GM21619 (cell line): Measurements from ENCODE around the gene CTDP1.

Experiments
- ATAC-seq: cut with Tn5 transposase; IDR thresholded peaks from one replicate; pipeline ENCODE4 v1.9.1; 2021; ENCODE audit not compliant: unreplicated experiment

Gene CTDP1

GRCh38 chr18:79695856-79696850, 16.6 kb downstream of the CTDP1 start:
- no peak for ATAC-seq

- no peak for ATAC-seq
These were observed 17.6 kb downstream of the CTDP1 start for GRCh38 chr18:79697178-79697577.

- ATAC-seq: no peak
These were observed 18.4 kb downstream of the CTDP1 start for GRCh38 chr18:79697976-79698375.

GRCh38 chr18:79698668-79699335, 19.2 kb downstream of the CTDP1 start:
- ATAC-seq: no peak

GRCh38 chr18:79699653-79700052, 20.1 kb downstream of the CTDP1 start:
- no peak for ATAC-seq

GRCh38 chr18:79702906-79703305, 23.3 kb downstream of the CTDP1 start:
- no peak for ATAC-seq

DNA sequence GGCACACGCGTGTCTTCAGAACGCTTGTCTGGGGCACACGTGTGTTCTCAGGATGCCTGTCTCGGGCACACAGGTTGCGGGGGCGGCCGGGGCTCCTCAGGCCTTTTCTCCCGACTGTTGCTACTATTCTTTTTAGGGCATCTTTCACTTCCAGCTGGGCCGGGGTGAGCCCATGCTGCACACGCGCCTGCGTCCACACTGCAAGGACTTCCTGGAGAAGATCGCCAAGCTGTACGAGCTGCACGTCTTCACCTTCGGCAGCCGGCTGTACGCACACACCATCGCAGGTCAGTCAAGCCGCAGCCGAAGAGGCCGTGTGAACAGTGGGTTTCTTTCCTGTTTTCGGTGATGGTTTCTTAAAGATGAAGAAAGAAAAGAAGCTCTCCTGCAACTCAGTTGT, 25.0 kb downstream of the CTDP1 start:
- ATAC-seq: no peak

DNA sequence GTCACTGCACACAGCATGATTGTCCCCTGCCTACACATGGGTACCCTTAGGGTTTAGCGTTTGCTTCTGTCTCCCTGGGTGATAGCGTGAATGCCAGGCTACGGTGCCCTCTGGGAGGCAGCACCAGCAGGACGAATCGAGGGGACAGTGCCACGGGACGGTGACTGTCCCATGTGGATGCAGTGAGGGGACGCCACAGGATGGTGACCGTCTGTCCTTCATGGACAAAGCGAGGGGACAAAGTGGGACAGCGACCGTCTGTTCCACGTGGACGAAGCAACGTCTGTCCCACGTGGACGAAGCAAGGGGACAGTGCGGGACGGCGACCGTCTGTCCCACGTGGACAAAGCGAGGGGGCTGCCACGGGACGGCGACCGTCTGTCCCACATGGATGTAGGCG, 25.7 kb downstream of the CTDP1 start:
- ATAC-seq: no peak

DNA sequence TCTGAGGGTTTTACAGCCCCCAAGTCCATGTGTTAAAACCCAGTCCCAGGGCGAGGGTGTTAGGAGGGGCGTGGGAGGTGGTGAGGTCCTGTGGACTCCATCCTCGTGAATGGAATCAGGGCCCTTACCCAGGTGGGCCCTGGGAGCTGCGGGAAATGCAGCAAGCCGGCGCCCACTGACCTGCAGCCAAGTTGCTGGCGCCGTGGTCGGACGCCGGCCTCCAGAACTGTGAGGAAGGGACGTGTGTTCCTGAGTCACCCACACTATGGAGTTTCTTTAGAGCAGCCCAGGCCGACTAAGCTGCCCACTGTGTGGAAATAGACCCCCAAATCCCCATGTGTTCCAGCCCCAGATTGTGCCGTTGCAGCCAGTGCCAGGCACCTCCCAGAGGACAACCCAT, 26.4 kb downstream of the CTDP1 start:
- ATAC-seq: no peak

DNA sequence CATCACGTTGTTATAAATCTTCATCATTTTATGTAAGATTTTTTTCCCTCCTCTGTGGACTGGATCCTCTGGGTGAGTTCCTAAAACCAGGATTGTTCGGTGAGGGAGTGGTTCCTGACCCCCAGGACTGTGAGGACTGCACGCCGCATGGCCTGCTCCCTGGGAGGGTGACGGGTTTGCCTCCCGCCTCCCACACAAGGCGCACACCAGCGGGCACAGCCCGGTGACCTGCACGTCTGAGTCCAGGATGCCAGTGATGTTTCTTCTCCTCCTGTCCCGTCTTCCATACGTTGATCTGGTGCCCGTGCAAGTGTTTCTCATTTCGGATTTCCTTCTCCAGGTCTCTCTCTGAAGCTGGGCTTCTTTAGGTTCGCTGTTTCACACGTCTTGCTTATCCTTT, 27.1 kb downstream of the CTDP1 start:
- no peak for ATAC-seq

DNA sequence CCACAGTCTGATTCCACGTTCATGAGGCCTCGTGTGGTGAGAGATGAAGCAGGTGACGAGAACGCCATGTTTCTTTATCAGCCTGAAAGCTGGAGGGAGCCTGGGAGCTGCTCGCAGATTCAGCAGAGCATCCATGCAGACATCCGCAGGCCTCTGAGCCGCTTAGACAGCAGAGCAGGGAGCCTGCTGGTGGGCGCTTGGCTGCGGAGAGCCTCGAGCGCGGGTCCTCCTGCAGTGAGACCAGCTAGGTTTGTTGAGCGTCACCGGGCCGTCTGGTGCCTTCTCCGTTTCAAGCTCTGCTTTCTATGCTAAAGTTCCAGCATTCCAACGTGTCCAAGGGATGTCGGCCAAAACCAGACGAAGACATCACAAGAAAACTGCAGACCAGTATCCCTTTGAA, 27.6 kb downstream of the CTDP1 start:
- ATAC-seq: no peak

DNA sequence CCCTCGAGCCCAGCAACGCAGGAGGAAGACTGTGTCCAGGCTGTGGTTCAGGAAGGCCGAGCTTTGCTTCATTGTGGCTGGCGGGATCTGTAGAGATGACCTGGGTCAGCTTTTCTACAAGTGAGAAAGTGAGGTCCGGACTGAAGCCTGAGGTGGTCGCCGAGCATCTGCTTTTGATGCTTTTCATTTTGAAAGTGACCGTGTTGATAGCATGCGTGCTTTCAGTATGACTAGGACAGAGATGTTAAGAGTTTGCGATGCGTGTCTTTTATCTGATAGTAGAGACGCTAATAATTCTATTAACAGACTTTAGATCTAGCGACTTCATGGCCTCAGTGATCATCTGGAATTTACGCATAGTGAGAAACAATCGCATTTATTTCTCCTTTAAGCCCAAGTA, 28.1 kb downstream of the CTDP1 start:
- ATAC-seq: no peak

GRCh38 chr18:79708412-79708811, 28.8 kb downstream of the CTDP1 start:
- no peak for ATAC-seq

- no peak for ATAC-seq
These were observed 32.7 kb downstream of the CTDP1 start for GRCh38 chr18:79712206-79712857.

DNA sequence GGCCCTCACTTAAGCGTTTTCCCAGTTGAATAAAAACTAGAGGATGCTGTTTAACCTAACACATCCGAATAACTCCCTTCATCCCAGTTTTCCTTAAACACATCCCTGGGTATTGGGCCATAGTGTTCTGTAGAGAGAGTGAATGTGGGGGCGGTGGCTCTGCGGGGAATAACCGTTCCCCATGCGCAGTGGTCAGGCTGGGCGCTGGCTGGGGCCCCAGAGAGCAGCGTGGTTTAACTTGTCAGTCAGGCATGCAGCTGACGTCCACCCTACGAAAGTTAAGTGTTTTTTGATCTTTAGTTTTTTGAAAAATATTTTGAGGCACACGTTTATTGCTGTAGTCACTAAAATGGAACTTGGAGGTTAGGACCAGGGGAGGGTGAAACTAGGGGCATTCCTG, 33.7 kb downstream of the CTDP1 start:
- no peak for ATAC-seq

- no peak for ATAC-seq
These were observed 35.1 kb downstream of the CTDP1 start for GRCh38 chr18:79714531-79715240.

GRCh38 chr18:79715280-79715679, 35.7 kb downstream of the CTDP1 start:
- no peak for ATAC-seq

- no peak for ATAC-seq
These were observed 37.5 kb downstream of the CTDP1 start for GRCh38 chr18:79717059-79717458.

- no peak for ATAC-seq
These were observed 38.0 kb downstream of the CTDP1 start for GRCh38 chr18:79717555-79718074.

DNA sequence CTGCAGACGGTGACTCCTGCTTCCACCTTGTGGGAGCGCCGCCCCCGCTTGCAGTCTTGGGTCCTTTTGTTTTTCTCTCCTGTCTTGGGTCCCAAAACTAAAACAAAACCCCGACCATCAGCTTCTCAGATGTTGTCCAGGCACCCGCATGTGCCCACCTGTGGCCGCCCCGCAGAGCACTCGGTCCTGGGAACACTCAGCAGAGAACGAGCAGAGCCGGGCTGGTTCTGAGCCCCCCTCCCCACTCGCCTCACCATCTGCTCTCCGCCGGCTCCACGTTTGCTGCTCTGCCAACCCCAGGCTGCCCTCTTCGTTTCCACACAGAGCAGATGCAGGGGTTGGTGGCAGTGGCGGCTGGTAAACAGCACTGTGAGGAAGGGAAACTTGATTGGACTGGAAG, 38.5 kb downstream of the CTDP1 start:
- no peak for ATAC-seq
